ENCODE results near the gene LHX5.

- TF ChIP-seq POLR2AphosphoS5 (IDR thresholded peaks at IDR 0.05; ENCODE audit: low read depth, low read length) (no peak), TAF1 (IDR thresholded peaks at IDR 0.05; ENCODE audit: borderline replicate concordance, low read depth, low read length) (no peak)
These were observed 34.5 kb downstream of the LHX5 start for GRCh38 chr12:113436993-113437728.
